ENCODE results near the gene SNAPC1. TPM values are rescaled to one million over a fixed set of nuclear protein-coding genes. Genes with fewer than 3 reads are reported as not detected.
A peak's percentile ranks its signal among the peaks of the same experiment; 100 is the strongest.

SNAPC1 gene
- total RNA-seq, 1 donor from 2014 or later, result 9.2 TPM

- DNase-seq, result no peak
- intact Hi-C loops (cut with micrococcal nuclease), result loop anchor here (2.0 kb wide), 1 partner anchor 375 kb away; no protein-coding TSS in a partner anchor
- no peak for TF ChIP-seq CTCF (IDR thresholded peaks at IDR 0.05; ENCODE audit: borderline replicate concordance)
- no peaks in the 10 kb centered on the region for H3K9me3 ChIP-seq (replicated peaks)
- no peaks in the 10 kb centered on the region for H3K27me3 ChIP-seq (ENCODE audit: low read depth)
- no peak overlapping the region for H3K4me3 ChIP-seq
- H3K4me1 ChIP-seq, result no peaks in the 10 kb centered on the region
- H3K36me3 ChIP-seq, result no peaks in the 10 kb centered on the region
- H3K27ac ChIP-seq (replicated peaks), result no peak overlapping the region
Measured at GRCh38 chr14:61836184-61836583, 74.0 kb downstream of the SNAPC1 start.

GRCh38 chr14:61836807-61837206, 74.6 kb downstream of the SNAPC1 start:
- no peak overlapping the region for H3K27ac ChIP-seq (replicated peaks)
- H3K27me3 ChIP-seq (ENCODE audit: low read depth), result no peaks in the 10 kb centered on the region
- no peaks in the 10 kb centered on the region for H3K36me3 ChIP-seq
- no peaks in the 10 kb centered on the region for H3K9me3 ChIP-seq (replicated peaks)
- H3K4me3 ChIP-seq, result no peak overlapping the region
- H3K4me1 ChIP-seq, result no peaks in the 10 kb centered on the region
- no peak for DNase-seq
- TF ChIP-seq CTCF (IDR thresholded peaks at IDR 0.05; ENCODE audit: borderline replicate concordance), result no peak
- intact Hi-C loops (cut with micrococcal nuclease), result loop anchor here (2.0 kb wide), 1 partner anchor 376 kb away; no protein-coding TSS in a partner anchor

GRCh38 chr14:61837336-61838229, 75.4 kb downstream of the SNAPC1 start:
- H3K4me1 ChIP-seq, result no peaks in the 10 kb centered on the region
- no peaks in the 10 kb centered on the region for H3K36me3 ChIP-seq
- H3K27ac ChIP-seq (replicated peaks), result no peak overlapping the region
- no peaks in the 10 kb centered on the region for H3K27me3 ChIP-seq (ENCODE audit: low read depth)
- no peak overlapping the region for H3K4me3 ChIP-seq
- no peaks in the 10 kb centered on the region for H3K9me3 ChIP-seq (replicated peaks)
- TF ChIP-seq CTCF (IDR thresholded peaks at IDR 0.05; ENCODE audit: borderline replicate concordance), result peak; percentile 96
- intact Hi-C loops (cut with micrococcal nuclease), result loop anchor here (2.0 kb wide), 1 partner anchor 377 kb away; no protein-coding TSS in a partner anchor
- peak; percentile 69 for DNase-seq

GRCh38 chr14:61838661-61839245, 76.5 kb downstream of the SNAPC1 start:
- Histone ChIP-seq H3K4me1 (no peaks in the 10 kb centered on the region), H3K4me3 (no peak overlapping the region), H3K27ac (replicated peaks) (no peak overlapping the region), H3K36me3 (no peaks in the 10 kb centered on the region), H3K9me3 (replicated peaks) (no peaks in the 10 kb centered on the region), H3K27me3 (ENCODE audit: low read depth) (no peaks in the 10 kb centered on the region)
- no peak for TF ChIP-seq CTCF (IDR thresholded peaks at IDR 0.05; ENCODE audit: borderline replicate concordance)
- DNase-seq, result no peak
- intact Hi-C loops (cut with micrococcal nuclease), result no loop called here

GRCh38 chr14:61839507-61839906, 77.3 kb downstream of the SNAPC1 start:
- intact Hi-C loops (cut with micrococcal nuclease), result no loop called here
- no peaks in the 10 kb centered on the region for H3K36me3 ChIP-seq
- H3K27ac ChIP-seq (replicated peaks), result no peak overlapping the region
- H3K9me3 ChIP-seq (replicated peaks), result no peaks in the 10 kb centered on the region
- H3K27me3 ChIP-seq (ENCODE audit: low read depth), result no peaks in the 10 kb centered on the region
- no peaks in the 10 kb centered on the region for H3K4me1 ChIP-seq
- no peak for DNase-seq
- no peak overlapping the region for H3K4me3 ChIP-seq
- no peak for TF ChIP-seq CTCF (IDR thresholded peaks at IDR 0.05; ENCODE audit: borderline replicate concordance)
